ENCODE measurements around the gene CAMKMT.

The CAMKMT gene

GRCh38 chr2:44772669-44773378 lies 411.1 kb downstream of the CAMKMT start:
- no peak for DNase-seq (ENCODE audit: low read depth)

- no peak for DNase-seq (ENCODE audit: low read depth)
These were observed 413.2 kb downstream of the CAMKMT start for GRCh38 chr2:44774826-44775492.

- no peak for DNase-seq (ENCODE audit: low read depth)
These were observed 415.3 kb downstream of the CAMKMT start for GRCh38 chr2:44777036-44777435.

- DNase-seq (ENCODE audit: low read depth): no peak
These were observed 415.8 kb downstream of the CAMKMT start for GRCh38 chr2:44777537-44777936.

GRCh38 chr2:44778221-44778654 lies 416.5 kb downstream of the CAMKMT start:
- no peak for DNase-seq (ENCODE audit: low read depth)

- DNase-seq (ENCODE audit: low read depth): no peak
These were observed 417.1 kb downstream of the CAMKMT start for GRCh38 chr2:44778671-44779476.

GRCh38 chr2:44779793-44780192 lies 418.0 kb downstream of the CAMKMT start:
- DNase-seq (ENCODE audit: low read depth): no peak

GRCh38 chr2:44780406-44780805 lies 418.7 kb downstream of the CAMKMT start:
- no peak for DNase-seq (ENCODE audit: low read depth)

GRCh38 chr2:44785433-44785832 lies 423.7 kb downstream of the CAMKMT start:
- DNase-seq (ENCODE audit: low read depth): no peak

GRCh38 chr2:44786045-44786816 lies 424.5 kb downstream of the CAMKMT start:
- no peak for DNase-seq (ENCODE audit: low read depth)

GRCh38 chr2:44786817-44787214 lies 425.1 kb downstream of the CAMKMT start:
- DNase-seq (ENCODE audit: low read depth): no peak

GRCh38 chr2:44787663-44788062 lies 425.9 kb downstream of the CAMKMT start:
- DNase-seq (ENCODE audit: low read depth): no peak

- no peak for DNase-seq (ENCODE audit: low read depth)
These were observed 427.7 kb downstream of the CAMKMT start for GRCh38 chr2:44789446-44789845.

- DNase-seq (ENCODE audit: low read depth): no peak
These were observed 428.4 kb downstream of the CAMKMT start for GRCh38 chr2:44789971-44790721.

GRCh38 chr2:44793322-44793870 lies 431.6 kb downstream of the CAMKMT start:
- no peak for DNase-seq (ENCODE audit: low read depth)

- no peak for DNase-seq (ENCODE audit: low read depth)
These were observed 435.0 kb downstream of the CAMKMT start for GRCh38 chr2:44796771-44797170.

- DNase-seq (ENCODE audit: low read depth): no peak
These were observed 436.5 kb downstream of the CAMKMT start for GRCh38 chr2:44798139-44798659.

- no peak for DNase-seq (ENCODE audit: low read depth)
These were observed 437.4 kb downstream of the CAMKMT start for GRCh38 chr2:44799105-44799504.

- no peak for DNase-seq (ENCODE audit: low read depth)
These were observed 438.0 kb downstream of the CAMKMT start for GRCh38 chr2:44799754-44800153.

GRCh38 chr2:44801289-44801840 lies 439.6 kb downstream of the CAMKMT start:
- no peak for DNase-seq (ENCODE audit: low read depth)

Measured in HS-5 (cell line).